ENCODE data around the gene BMP8A.
A peak's percentile ranks its signal among the peaks of the same experiment; 100 is the strongest.
"Not testable (repeated sequence)": the region's sequence is repeated elsewhere in the genome, so short reads cannot be mapped to it uniquely, and the experiment has no call there.

The BMP8A gene

GRCh38 chr1:39500862-39501389 is 9.5 kb downstream of the BMP8A start:
- peak; percentile 30 for DNase-seq (ENCODE audit: low read depth)
- H3K4me3 ChIP-seq (ENCODE audit: low read length), result no peak overlapping the region
- no peak for TF ChIP-seq CTCF (IDR thresholded peaks at IDR 0.05; ENCODE audit: insufficient read depth, low read depth, low read length, missing control alignments)

GRCh38 chr1:39501666-39502065 is 10.2 kb downstream of the BMP8A start:
- no peak overlapping the region for H3K4me3 ChIP-seq (ENCODE audit: low read length)
- TF ChIP-seq CTCF (IDR thresholded peaks at IDR 0.05; ENCODE audit: insufficient read depth, low read depth, low read length, missing control alignments), result no peak
- DNase-seq (ENCODE audit: low read depth), result peak; percentile 71

- DNase-seq (ENCODE audit: low read depth); H3K4me3 ChIP-seq (ENCODE audit: low read length): not testable (repeated sequence)
These were observed 13.0 kb downstream of the BMP8A start for GRCh38 chr1:39504436-39504835.

GRCh38 chr1:39505289-39505688 is 13.9 kb downstream of the BMP8A start:
- H3K4me3 ChIP-seq (ENCODE audit: low read length), result no peak overlapping the region
- DNase-seq (ENCODE audit: low read depth), result peak; percentile 24
- TF ChIP-seq CTCF (IDR thresholded peaks at IDR 0.05; ENCODE audit: insufficient read depth, low read depth, low read length, missing control alignments), result no peak

GRCh38 chr1:39507230-39507928 is 15.9 kb downstream of the BMP8A start:
- DNase-seq (ENCODE audit: low read depth), result no peak
- TF ChIP-seq CTCF (IDR thresholded peaks at IDR 0.05; ENCODE audit: insufficient read depth, low read depth, low read length, missing control alignments), result no peak
- H3K4me3 ChIP-seq (ENCODE audit: low read length), result no peak overlapping the region

GRCh38 chr1:39508266-39508665 is 16.8 kb downstream of the BMP8A start:
- DNase-seq (ENCODE audit: low read depth), result no peak
- no peak overlapping the region for H3K4me3 ChIP-seq (ENCODE audit: low read length)
- no peak for TF ChIP-seq CTCF (IDR thresholded peaks at IDR 0.05; ENCODE audit: insufficient read depth, low read depth, low read length, missing control alignments)

GRCh38 chr1:39508857-39509305 is 17.4 kb downstream of the BMP8A start:
- H3K4me3 ChIP-seq (ENCODE audit: low read length), result no peak overlapping the region
- no peak for TF ChIP-seq CTCF (IDR thresholded peaks at IDR 0.05; ENCODE audit: insufficient read depth, low read depth, low read length, missing control alignments)
- peak; percentile 30 for DNase-seq (ENCODE audit: low read depth)
